Neuron (in vitro differentiated cells): ENCODE results near the gene FRMD7.
"Not testable (repeated sequence)": the region's sequence is repeated elsewhere in the genome, so short reads cannot be mapped to it uniquely, and the experiment has no call there.

Experiments used
- H2AFZ ChIP-seq: one replicate; pipeline ENCODE4 v1.6.1; 2013; ENCODE audit warnings: low read depth, mild to moderate bottlenecking, inconsistent platforms, low read length, moderate library complexity
- H3K27me3 ChIP-seq: one replicate; pipeline ENCODE4 v1.6.1; 2013; ENCODE audit warnings: low read length; ENCODE audit not compliant: insufficient read depth
- H3K36me3 ChIP-seq: one replicate; pipeline ENCODE4 v1.6.1; 2013; ENCODE audit warnings: low read length; ENCODE audit not compliant: insufficient read depth
- H3K4me1 ChIP-seq: one replicate; pipeline ENCODE4 v1.6.1; 2013; ENCODE audit warnings: low read length; ENCODE audit not compliant: insufficient read depth
- H3K4me3 ChIP-seq: 2 replicates; pipeline ENCODE4 v1.5.1; 2013; ENCODE audit warnings: mild to moderate bottlenecking, low read length, moderate library complexity
- H3K9me3 ChIP-seq: one replicate; pipeline ENCODE4 v1.6.1; 2013; ENCODE audit warnings: low read length

The FRMD7 gene

DNA sequence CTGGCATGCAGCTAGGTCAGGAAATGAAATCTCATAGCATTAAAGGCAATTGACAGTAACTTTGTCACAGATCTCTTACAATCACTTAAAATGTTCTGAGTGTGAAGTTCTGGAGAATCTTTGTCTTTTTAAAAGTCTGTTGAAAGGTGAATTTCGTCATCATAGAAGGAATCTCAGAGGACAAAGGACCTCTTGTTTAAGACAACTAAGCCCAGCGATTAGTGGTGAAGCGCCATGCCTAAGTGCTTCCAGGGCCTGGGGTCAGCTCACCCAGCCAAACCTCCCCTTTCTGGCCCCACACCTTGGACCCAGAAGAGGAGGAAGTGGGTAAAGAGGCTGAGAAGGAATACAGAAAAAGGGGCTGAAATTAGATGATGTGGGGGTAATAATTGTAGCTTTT lies 8.5 kb downstream of the FRMD7 start:
- Histone ChIP-seq H3K9me3 (no peaks in the 10 kb centered on the region), H3K4me1 (peaks cover 15% of the 10 kb centered on the region), H3K36me3 (no peaks in the 10 kb centered on the region), H3K27me3 (peaks cover 4% of the 10 kb centered on the region), H2AFZ (no peak overlapping the region), H3K4me3 (no peak overlapping the region)

DNA sequence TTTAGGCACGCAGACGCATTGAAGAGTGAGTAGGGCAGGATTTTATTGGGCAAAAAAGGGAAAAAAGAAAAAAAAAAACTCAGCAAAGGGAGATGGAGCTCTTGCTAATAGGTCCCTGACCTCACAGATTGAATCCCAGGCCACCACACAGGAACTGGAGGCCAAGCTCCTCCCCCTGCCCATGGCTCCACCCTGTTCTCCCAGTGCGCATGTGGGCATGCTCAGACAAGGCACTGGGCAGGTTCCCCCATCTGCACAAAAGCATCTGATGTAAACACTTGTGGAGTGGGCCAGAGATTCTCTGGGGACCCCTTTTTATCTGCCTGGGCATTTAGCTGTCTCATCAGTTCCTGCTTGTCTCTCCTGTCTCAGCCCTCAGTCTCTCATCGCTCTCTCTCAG lies 9.5 kb downstream of the FRMD7 start:
- no peaks in the 10 kb centered on the region for H3K9me3 ChIP-seq
- H2AFZ ChIP-seq, result no peak overlapping the region
- H3K4me1 ChIP-seq, result peaks cover 15% of the 10 kb centered on the region
- H3K36me3 ChIP-seq, result no peaks in the 10 kb centered on the region
- peaks cover 4% of the 10 kb centered on the region for H3K27me3 ChIP-seq
- H3K4me3 ChIP-seq, result no peak overlapping the region

DNA sequence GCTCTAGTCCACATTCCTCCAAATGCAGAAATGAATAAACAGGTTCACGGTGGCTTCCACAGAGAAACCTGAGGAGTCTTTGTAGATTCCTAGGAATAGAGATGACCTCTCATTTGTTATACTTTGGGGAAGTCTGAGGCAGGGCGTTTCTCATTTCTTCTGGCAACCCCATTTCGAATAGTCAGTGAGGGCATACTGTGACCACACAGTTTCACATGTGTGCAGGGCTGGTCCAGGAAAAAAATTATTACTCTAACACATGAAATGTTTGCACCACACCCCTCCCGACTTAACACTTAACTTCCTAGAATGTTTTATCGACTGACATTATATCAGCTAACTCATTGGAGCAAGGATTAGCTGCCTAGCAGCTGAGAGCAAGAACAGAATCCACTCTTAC lies 12.0 kb downstream of the FRMD7 start:
- peaks cover 15% of the 10 kb centered on the region for H3K4me1 ChIP-seq
- no peaks in the 10 kb centered on the region for H3K9me3 ChIP-seq
- peaks cover 11% of the 10 kb centered on the region for H3K27me3 ChIP-seq
- H3K4me3 ChIP-seq, result no peak overlapping the region
- no peaks in the 10 kb centered on the region for H3K36me3 ChIP-seq
- H2AFZ ChIP-seq, result no peak overlapping the region

DNA sequence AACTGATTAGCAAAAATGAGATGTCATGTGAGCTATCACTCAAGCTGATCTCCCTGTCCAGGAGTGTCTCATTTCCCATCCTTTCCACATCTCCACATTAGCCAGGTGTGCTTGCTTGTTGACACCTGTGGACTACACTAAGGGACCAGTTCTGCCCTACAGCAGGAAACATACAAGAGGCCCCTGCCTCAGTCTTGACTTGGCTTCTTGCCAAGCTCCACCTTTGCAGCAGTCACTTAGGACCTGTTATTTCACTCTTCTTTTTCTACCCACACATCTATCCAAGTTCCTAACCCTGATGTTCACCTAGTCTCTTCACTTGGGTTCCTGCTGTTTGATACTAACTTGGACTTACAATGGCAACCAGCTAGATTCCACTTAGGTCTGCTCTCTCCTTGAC lies 13.2 kb downstream of the FRMD7 start:
- Histone ChIP-seq H3K27me3 (peaks cover 14% of the 10 kb centered on the region), H3K9me3 (no peaks in the 10 kb centered on the region)

DNA sequence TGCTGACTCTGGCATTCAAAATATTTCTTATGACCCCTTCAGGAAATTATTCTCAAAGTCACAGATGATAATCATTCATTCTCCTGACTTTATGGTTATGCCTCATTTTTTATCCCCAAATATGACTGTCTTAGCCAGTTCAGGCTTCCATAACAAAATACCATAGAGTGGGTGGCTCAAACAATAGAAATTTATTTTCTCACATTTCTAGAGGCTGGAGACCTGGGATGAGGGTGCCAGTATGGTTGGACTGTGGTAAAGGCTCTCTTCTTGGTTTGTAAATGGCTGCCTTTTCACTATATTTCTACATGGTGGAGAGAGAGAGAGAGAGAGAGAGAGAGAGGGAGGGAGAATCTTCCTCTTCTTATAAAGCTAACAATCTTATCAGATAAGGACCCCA lies 20.5 kb downstream of the FRMD7 start:
- no peak overlapping the region for H2AFZ ChIP-seq
- H3K36me3 ChIP-seq, result no peaks in the 10 kb centered on the region
- H3K4me1 ChIP-seq, result no peaks in the 10 kb centered on the region
- H3K9me3 ChIP-seq, result no peaks in the 10 kb centered on the region
- peaks cover 12% of the 10 kb centered on the region for H3K27me3 ChIP-seq
- H3K4me3 ChIP-seq, result no peak overlapping the region

More for the DNA sequence above, 13.2 kb downstream of the FRMD7 start:
- Histone ChIP-seq H3K36me3 (no peaks in the 10 kb centered on the region), H2AFZ (no peak overlapping the region), H3K4me3 (no peak overlapping the region), H3K4me1 (peaks cover 6% of the 10 kb centered on the region)

DNA sequence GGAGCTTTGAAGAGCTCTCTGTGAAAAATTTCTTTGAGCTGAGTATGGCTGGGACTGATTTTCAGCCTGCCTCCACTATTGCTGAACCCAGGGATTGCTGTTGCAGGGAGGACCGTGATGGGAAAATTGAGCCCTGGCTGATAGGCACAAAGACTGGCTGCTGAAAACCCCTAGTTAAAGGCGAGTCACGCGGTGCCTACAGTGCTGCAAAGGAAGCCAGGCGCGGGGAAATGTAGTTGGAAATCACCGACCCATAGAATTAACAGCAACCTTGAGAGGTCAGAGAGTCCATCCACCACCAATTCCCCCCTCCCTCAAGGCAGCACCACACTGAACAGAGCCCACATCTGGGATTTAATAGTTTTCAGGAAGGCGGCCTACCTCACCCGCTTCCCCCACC lies 26.0 kb downstream of the FRMD7 start:
- Histone ChIP-seq H3K4me1 (no peaks in the 10 kb centered on the region), H3K4me3 (no peak overlapping the region), H2AFZ (no peak overlapping the region), H3K27me3 (peaks cover 36% of the 10 kb centered on the region), H3K36me3 (no peaks in the 10 kb centered on the region), H3K9me3 (no peaks in the 10 kb centered on the region)

DNA sequence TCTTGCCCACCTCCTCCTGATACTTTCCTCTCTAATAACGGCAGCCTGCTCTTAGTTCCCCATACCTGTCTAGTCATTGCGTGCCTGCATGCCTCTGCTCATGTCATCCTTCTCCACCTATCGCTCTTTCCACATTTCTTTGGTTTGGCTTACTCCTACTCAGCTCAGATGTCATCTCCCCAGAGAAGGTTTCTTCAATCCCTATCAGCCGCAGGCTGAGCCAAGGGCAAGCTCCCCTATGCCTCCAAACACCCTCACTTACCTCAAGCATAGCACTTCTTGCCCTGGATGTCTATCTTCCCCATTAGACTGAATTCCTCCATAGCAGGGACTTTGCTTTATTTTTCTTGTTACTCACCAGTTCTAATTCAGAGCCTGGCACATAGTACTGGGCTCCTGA lies 26.6 kb downstream of the FRMD7 start:
- Histone ChIP-seq H3K36me3 (no peaks in the 10 kb centered on the region), H2AFZ (no peak overlapping the region), H3K4me3 (no peak overlapping the region), H3K27me3 (peaks cover 40% of the 10 kb centered on the region), H3K4me1 (no peaks in the 10 kb centered on the region), H3K9me3 (no peaks in the 10 kb centered on the region)

DNA sequence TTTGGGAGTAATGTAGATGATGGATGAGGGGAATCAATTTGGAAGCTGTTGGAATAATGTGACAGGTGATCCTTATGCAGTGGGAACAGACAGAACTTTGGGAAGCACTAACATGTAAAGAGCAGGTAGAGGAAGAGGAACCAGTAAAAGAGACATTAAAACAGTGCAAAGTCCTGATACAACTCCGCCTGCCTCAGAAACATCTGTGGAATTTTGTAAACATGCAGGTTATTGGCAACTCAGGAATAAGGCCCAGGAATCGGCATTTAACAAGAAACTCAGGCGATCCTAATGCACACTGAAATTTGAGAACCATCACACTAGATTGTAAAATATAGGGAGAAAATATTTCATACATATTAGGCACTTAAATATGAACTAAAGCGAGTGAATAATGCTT lies 29.1 kb downstream of the FRMD7 start:
- H3K27me3 ChIP-seq, result peaks cover 41% of the 10 kb centered on the region
- H3K9me3 ChIP-seq, H3K36me3 ChIP-seq, H3K4me1 ChIP-seq, H2AFZ ChIP-seq, H3K4me3 ChIP-seq: not testable (repeated sequence)

DNA sequence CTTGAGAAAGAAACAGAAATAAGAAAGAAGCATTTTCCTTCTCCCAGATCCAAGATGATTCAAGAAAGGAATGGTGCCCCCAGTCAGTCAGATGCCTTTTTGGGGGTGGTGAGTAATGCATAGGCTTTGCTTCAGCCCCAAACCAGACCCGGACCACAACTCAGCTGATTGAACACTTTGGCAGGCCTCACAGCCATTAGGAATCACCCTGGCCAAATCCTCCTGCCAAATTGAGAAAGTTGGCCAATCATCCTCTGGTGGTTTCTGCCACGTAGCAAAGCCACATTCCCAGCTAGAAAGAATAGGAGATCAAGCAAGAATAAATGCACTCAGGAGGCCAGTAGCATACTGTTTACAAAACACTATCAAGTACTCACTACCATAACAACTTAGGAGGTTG lies 33.7 kb downstream of the FRMD7 start:
- Histone ChIP-seq H3K36me3 (no peaks in the 10 kb centered on the region), H3K27me3 (peaks cover 17% of the 10 kb centered on the region), H2AFZ (no peak overlapping the region), H3K4me3 (no peak overlapping the region), H3K9me3 (no peaks in the 10 kb centered on the region), H3K4me1 (no peaks in the 10 kb centered on the region)

DNA sequence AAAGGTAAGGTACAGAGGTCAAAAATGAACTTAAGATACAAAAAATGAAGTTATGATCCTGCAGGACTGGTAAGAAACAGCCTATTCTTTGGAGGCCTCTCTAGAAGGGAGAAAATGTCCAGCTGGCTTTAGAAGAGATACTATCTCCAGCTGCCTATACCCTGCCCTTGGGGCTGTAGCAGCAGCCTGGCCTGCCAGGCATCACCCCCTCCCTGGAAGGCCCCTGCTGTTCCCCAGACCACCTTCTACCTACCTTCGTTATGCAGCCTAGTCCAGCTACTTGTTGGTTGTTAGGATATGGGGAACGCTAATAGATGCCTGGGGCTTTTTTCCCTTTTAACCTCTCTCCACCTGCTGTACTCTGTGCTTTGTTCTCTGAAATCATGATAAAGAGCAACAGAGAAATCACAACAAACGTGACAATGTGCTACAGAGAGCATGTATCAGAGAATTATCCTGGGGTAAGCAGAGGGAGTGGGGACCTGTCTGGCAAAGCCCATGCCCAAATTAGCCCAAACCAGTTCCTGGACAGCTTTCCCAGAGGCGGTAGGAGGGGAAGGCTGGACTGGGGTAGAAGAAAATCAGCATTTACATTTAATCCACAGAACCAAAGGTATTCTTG lies 34.5 kb downstream of the FRMD7 start:
- Histone ChIP-seq H2AFZ (no peak overlapping the region), H3K36me3 (no peaks in the 10 kb centered on the region), H3K9me3 (no peaks in the 10 kb centered on the region), H3K4me3 (no peak overlapping the region), H3K27me3 (peaks cover 14% of the 10 kb centered on the region), H3K4me1 (no peaks in the 10 kb centered on the region)

DNA sequence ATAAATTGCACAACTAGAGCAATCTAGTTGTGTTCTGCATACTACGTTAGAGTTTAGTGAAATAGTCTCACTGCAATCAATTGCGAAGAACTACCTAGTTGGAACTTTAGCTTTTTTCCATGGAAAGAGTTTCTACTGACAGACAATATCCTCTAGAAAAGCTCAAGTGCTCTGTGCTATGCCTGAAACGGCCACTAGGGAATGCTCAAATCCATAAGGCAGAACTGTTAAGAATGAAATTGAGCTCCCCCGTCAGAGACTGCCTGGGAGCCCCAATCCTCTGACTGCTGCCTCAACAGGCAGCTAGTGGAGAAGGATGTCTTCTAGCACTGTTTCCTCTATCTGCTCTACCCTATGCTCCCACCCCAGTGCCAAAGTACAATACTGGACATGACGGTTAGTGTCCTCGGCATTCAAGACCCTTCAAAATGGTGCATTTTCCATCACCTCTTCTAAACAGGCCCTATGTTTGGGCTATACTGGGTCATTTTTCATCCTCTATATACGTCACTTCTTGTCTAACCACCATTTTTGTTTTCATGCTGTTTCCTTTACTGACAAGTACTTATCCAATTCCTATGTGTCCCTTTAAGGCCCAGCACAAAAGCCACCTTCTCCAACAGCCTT lies 35.3 kb downstream of the FRMD7 start:
- no peaks in the 10 kb centered on the region for H3K4me1 ChIP-seq
- no peaks in the 10 kb centered on the region for H3K9me3 ChIP-seq
- peaks cover 16% of the 10 kb centered on the region for H3K27me3 ChIP-seq
- no peaks in the 10 kb centered on the region for H3K36me3 ChIP-seq
- no peak overlapping the region for H3K4me3 ChIP-seq
- H2AFZ ChIP-seq, result no peak overlapping the region

DNA sequence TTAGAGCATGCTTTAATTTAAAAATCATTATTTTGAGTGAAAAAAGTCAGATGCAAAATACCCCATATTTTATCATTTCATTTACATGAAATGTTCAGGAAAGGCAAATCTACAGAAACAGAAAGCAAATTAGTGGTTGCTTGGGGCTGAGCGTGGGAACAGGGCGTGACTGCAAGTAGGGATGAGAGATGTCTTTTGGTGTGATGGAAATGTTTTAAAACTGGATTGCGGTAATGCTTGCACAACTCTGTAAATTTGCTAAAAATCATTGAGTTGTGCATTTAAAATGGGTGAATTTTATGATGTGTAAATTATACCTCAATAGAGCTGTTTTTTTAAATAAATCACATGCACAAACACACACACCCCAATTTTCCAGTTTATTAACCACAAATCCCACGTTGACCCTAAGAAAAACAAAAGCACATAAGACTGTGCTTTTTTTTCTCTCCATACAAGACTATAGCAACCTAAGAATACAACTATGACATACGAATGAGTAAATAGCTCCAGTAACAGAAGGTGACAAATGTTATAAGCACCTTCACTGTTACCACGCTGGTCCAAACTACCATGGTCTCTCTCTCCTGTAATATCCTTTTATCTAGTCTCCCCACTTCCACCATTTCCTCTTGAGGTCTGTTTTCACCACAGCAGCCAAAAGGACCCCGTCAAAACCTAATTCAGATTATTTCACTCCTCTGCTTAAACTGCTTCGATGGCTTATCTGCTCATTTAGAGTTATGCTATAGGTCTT lies 37.2 kb downstream of the FRMD7 start:
- H3K4me1 ChIP-seq, result no peaks in the 10 kb centered on the region
- no peaks in the 10 kb centered on the region for H3K9me3 ChIP-seq
- H3K27me3 ChIP-seq, result peaks cover 7% of the 10 kb centered on the region
- no peak overlapping the region for H3K4me3 ChIP-seq
- no peak overlapping the region for H2AFZ ChIP-seq
- H3K36me3 ChIP-seq, result no peaks in the 10 kb centered on the region

DNA sequence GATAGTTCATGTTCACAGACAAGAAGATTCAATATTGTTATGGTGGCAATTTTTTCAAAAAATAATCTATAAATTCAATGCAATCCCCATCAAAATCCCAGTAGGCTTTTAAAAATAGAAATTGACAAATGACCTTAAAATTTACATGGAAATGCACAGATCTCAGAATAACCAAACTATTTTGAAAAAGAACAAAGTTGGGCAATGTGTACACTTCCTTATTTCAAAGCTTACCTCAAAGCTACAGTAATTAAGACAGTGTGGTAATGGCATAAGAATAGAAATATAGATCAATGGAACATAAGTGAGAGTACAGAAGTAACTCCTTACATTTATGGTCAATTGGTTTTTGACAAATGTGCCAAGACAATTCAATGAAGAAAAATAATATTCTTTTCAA lies 39.0 kb downstream of the FRMD7 start:
- Histone ChIP-seq H3K27me3 (peaks cover 19% of the 10 kb centered on the region), H2AFZ (no peak overlapping the region), H3K4me1 (no peaks in the 10 kb centered on the region), H3K36me3 (no peaks in the 10 kb centered on the region), H3K4me3 (no peak overlapping the region), H3K9me3 (no peaks in the 10 kb centered on the region)
